ENCODE measurements around the gene MTMR4. TPM values are rescaled to one million over a fixed set of nuclear protein-coding genes. Genes with fewer than 3 reads are reported as not detected.
A peak's percentile ranks its signal among the peaks of the same experiment; 100 is the strongest.
"Not testable (repeated sequence)": the region's sequence is repeated elsewhere in the genome, so short reads cannot be mapped to it uniquely, and the experiment has no call there.

Gene MTMR4
- 24.5 TPM for polyA plus RNA-seq (2013, experiment 1 of 2; ENCODE audit: insufficient read length)
- polyA plus RNA-seq (2013, experiment 2 of 2; ENCODE audit: insufficient read length): 23.1 TPM

GRCh38 chr17:58513965-58514769 lies at the start of gene MTMR4:
Gene MTMR4, minus strand, starts transcription at chr17:58514638. Its CDS starts 231 bp downstream, at chr17:58514407.
- DNase-seq: peak; percentile 79

GRCh38 chr17:58560511-58560910 lies 46.1 kb upstream of the MTMR4 start:
- no peak for DNase-seq

GRCh38 chr17:58557981-58558380 lies 43.5 kb upstream of the MTMR4 start:
- DNase-seq: no peak

GRCh38 chr17:58556833-58557250 lies 42.4 kb upstream of the MTMR4 start:
- peak; percentile 18 for DNase-seq

- not testable (repeated sequence) for DNase-seq
These were observed 40.7 kb upstream of the MTMR4 start for GRCh38 chr17:58555109-58555508.

- DNase-seq: no peak
These were observed 26.8 kb upstream of the MTMR4 start for GRCh38 chr17:58541249-58541648.

- DNase-seq: no peak
These were observed 25.3 kb upstream of the MTMR4 start for GRCh38 chr17:58539698-58540097.

- DNase-seq: no peak
These were observed 24.5 kb upstream of the MTMR4 start for GRCh38 chr17:58538811-58539409.

- no peak for DNase-seq
These were observed 22.8 kb upstream of the MTMR4 start for GRCh38 chr17:58537266-58537665.

GRCh38 chr17:58536542-58536941 lies 22.1 kb upstream of the MTMR4 start:
- DNase-seq: no peak

GRCh38 chr17:58535431-58535830 lies 21.0 kb upstream of the MTMR4 start:
- DNase-seq: no peak

GRCh38 chr17:58534901-58535421 lies 20.5 kb upstream of the MTMR4 start:
- peak; percentile 53 for DNase-seq

GRCh38 chr17:58534331-58534730 lies 19.9 kb upstream of the MTMR4 start:
- DNase-seq: no peak

- no peak for DNase-seq
These were observed 19.3 kb upstream of the MTMR4 start for GRCh38 chr17:58533616-58534188.

GRCh38 chr17:58532555-58532951 lies 18.1 kb upstream of the MTMR4 start:
- DNase-seq: no peak

GRCh38 chr17:58531661-58532554 lies 17.5 kb upstream of the MTMR4 start:
- no peak for DNase-seq

GRCh38 chr17:58531122-58531521 lies 16.7 kb upstream of the MTMR4 start:
- DNase-seq: no peak

GRCh38 chr17:58530655-58531054 lies 16.2 kb upstream of the MTMR4 start:
- DNase-seq: no peak

- no peak for DNase-seq
These were observed 14.8 kb upstream of the MTMR4 start for GRCh38 chr17:58529275-58529674.

- DNase-seq: no peak
These were observed 14.0 kb upstream of the MTMR4 start for GRCh38 chr17:58528443-58528842.

- no peak for DNase-seq
These were observed 13.5 kb upstream of the MTMR4 start for GRCh38 chr17:58527949-58528348.

- no peak for DNase-seq
These were observed 12.9 kb upstream of the MTMR4 start for GRCh38 chr17:58527306-58527705.
